Endothelial cell of umbilical vein (primary cell): ENCODE data around the gene AFAP1L2.

Source experiments
- CTCF ChIP-seq, 2 donors: IDR thresholded peaks; 1 replicate in 1 of 2; 2 replicates in 1 of 2; pipeline ENCODE4 v1.5.1; 2011; ENCODE audit warnings: low read length in 2 of 2, mild to moderate bottlenecking in 2 of 2, moderate library complexity in 2 of 2, control low read depth in 1 of 2, inconsistent platforms in 1 of 2, low read depth in 1 of 2; ENCODE audit not compliant: insufficient read depth in 1 of 2; ENCODE audit errors: extremely low read depth in 1 of 2
- EZH2 ChIP-seq: IDR thresholded peaks from 2 replicates; pipeline ENCODE4 v1.6.1; 2012; ENCODE audit warnings: borderline replicate concordance, low read depth, mild to moderate bottlenecking, moderate library complexity, low read length, inconsistent platforms; ENCODE audit not compliant: severe bottlenecking
- FOS ChIP-seq: IDR thresholded peaks from 2 replicates; pipeline ENCODE4 v1.6.1; 2011; ENCODE audit warnings: mild to moderate bottlenecking, low read length, moderate library complexity, borderline replicate concordance; ENCODE audit not compliant: insufficient read depth
- GATA2 ChIP-seq: IDR thresholded peaks from 2 replicates; pipeline ENCODE4 v1.7.0; 2011; ENCODE audit warnings: low read depth, mild to moderate bottlenecking, moderate library complexity, mixed read lengths, low read length; ENCODE audit not compliant: insufficient read length, insufficient read depth
- JUN ChIP-seq: IDR thresholded peaks from 2 replicates; pipeline ENCODE4 v1.6.1; 2011; ENCODE audit warnings: borderline replicate concordance, low read depth; ENCODE audit not compliant: insufficient read length, insufficient read depth
- MAX ChIP-seq: IDR thresholded peaks from 2 replicates; pipeline ENCODE4 v1.6.1; 2011; ENCODE audit not compliant: insufficient read depth, insufficient read length
- MYC ChIP-seq: IDR thresholded peaks from one replicate; pipeline ENCODE4 v1.6.1; 2011; ENCODE audit warnings: mild to moderate bottlenecking, low read depth, low read length
- POLR2A ChIP-seq: IDR thresholded peaks from 2 replicates; pipeline ENCODE4 v1.6.1; 2012; ENCODE audit warnings: low read depth, mild to moderate bottlenecking, control low read depth, low read length
- POLR2AphosphoS5 ChIP-seq: IDR thresholded peaks from 2 replicates; pipeline ENCODE4 v1.6.1; 2012; ENCODE audit warnings: low read depth, mild to moderate bottlenecking, control low read depth, low read length, moderate library complexity; ENCODE audit not compliant: insufficient read depth

- TF ChIP-seq MAX (no peak), MYC (no peak), CTCF (IDR thresholded peaks at IDR 0.05; ENCODE audit: extremely low read depth in 1 of 2, insufficient read depth in 1 of 2, low read depth in 1 of 2, low read length in 2 of 2) (no peak), EZH2 (no peak), FOS (no peak), POLR2AphosphoS5 (no peak), POLR2A (no peak), JUN (no peak), GATA2 (no peak)
Observed at GRCh38 chr10:114252092-114252491, 152.2 kb downstream of the AFAP1L2 start.
